Skin of body (tissue), 2 donors: ENCODE measurements around the gene SLX4IP. TPM values are rescaled to one million over a fixed set of nuclear protein-coding genes. Genes with fewer than 3 reads are reported as not detected.
"Not testable (repeated sequence)": the region's sequence is repeated elsewhere in the genome, so short reads cannot be mapped to it uniquely, and the experiment has no call there.

Experiments used
- DNase-seq: peaks from one replicate; lab custom pipeline; 2025; lab: John Stamatoyannopoulos, UW
- total RNA-seq: library from RNA; depleted of rRNA; stranded (reverse); fragments of >200 nt; gene quantifications from one replicate; pipeline ENCODE4 v1.2.3, GENCODE V29; 2014

The SLX4IP gene
- total RNA-seq: 6.8 TPM

- peak; percentile 98 for DNase-seq
These were observed at the start of gene SLX4IP for GRCh38 chr20:10434832-10435812. Gene SLX4IP, plus strand, starts transcription at chr20:10435305. Its CDS starts 22,900 bp downstream, at chr20:10458205.

- DNase-seq: no peak
These were observed 49.1 kb upstream of the SLX4IP start for GRCh38 chr20:10385850-10386544.

- no peak for DNase-seq
These were observed 47.4 kb upstream of the SLX4IP start for GRCh38 chr20:10387686-10388085.

- DNase-seq: no peak
These were observed 46.5 kb upstream of the SLX4IP start for GRCh38 chr20:10388597-10388996.

GRCh38 chr20:10390709-10391108 is 44.4 kb upstream of the SLX4IP start:
- DNase-seq: no peak

- DNase-seq: not testable (repeated sequence)
These were observed 40.4 kb upstream of the SLX4IP start for GRCh38 chr20:10394752-10395151.

GRCh38 chr20:10398834-10399369 is 36.2 kb upstream of the SLX4IP start:
- no peak for DNase-seq

- DNase-seq: no peak
These were observed 32.0 kb upstream of the SLX4IP start for GRCh38 chr20:10402938-10403608.

GRCh38 chr20:10404023-10404628 is 31.0 kb upstream of the SLX4IP start:
- no peak for DNase-seq

- DNase-seq: no peak
These were observed 30.1 kb upstream of the SLX4IP start for GRCh38 chr20:10404959-10405530.

- no peak for DNase-seq
These were observed 26.8 kb upstream of the SLX4IP start for GRCh38 chr20:10408108-10408813.

- no peak for DNase-seq
These were observed 23.4 kb upstream of the SLX4IP start for GRCh38 chr20:10411673-10412072.

GRCh38 chr20:10412591-10413408 is 22.3 kb upstream of the SLX4IP start:
- DNase-seq: no peak

- no peak for DNase-seq
These were observed 20.0 kb upstream of the SLX4IP start for GRCh38 chr20:10415013-10415650.

- not testable (repeated sequence) for DNase-seq
These were observed 17.9 kb upstream of the SLX4IP start for GRCh38 chr20:10417218-10417617.

GRCh38 chr20:10419550-10420133 is 15.5 kb upstream of the SLX4IP start:
- no peak for DNase-seq

- DNase-seq: no peak
These were observed 11.4 kb upstream of the SLX4IP start for GRCh38 chr20:10423735-10424134.

- peak; percentile 15 for DNase-seq
These were observed 7.9 kb upstream of the SLX4IP start for GRCh38 chr20:10427060-10427692.
